OCI-M1 (cell line): ENCODE results near the gene ZCWPW1.

Experiments
- DNase-seq: peaks from one replicate; lab custom pipeline; 2025; lab: John Stamatoyannopoulos, UW

Gene ZCWPW1

DNA sequence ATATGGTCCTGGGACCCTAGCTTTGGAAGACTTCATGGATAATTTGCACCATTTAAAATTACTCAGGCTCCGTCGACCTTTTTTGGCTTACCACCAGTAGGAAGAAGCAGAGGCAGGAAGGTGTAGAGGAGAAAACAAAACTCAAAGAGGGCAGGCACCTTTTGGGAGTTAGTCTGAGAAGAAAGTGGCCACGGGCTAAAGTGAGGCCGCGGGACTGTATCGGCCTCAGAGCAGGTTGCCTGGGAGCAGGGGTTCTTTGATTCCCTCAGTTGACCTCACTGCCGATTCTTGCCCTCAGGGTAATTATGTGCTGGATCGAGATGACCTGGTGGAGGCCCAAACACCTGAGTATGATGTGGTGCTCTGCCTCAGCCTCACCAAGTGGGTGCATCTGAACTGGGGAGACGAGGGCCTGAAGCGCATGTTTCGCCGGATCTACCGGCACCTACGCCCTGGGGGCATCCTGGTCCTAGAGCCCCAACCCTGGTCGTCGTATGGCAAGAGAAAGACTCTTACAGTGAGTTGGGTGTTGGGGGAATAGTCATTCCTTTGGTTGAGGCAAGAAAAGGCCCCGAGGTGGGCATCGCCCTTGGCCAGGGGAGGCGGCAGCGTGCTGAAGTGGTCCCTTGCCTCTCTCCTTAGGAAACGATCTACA lies 4.2 kb upstream of the ZCWPW1 start:
- no peak for DNase-seq

DNA sequence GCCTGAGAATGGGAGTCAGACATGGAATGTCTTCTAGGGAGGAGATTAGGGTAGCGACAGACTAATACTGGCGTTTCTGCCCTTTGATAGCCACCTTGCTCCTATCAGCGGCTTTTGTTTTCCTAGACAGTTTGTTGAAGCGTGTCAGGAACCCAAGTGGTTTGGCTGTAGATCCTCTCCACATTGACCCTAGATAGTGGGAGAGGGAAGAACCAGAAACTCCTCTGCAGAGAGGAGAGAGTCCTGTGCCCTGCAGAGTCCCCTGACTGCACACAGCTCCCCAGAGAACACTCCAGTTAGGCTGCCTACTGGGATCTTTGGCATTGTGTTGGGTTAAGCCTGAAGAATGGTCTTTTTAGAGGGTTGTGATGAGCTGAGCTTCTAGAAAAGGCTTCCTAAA lies 3.5 kb upstream of the ZCWPW1 start:
- no peak for DNase-seq

DNA sequence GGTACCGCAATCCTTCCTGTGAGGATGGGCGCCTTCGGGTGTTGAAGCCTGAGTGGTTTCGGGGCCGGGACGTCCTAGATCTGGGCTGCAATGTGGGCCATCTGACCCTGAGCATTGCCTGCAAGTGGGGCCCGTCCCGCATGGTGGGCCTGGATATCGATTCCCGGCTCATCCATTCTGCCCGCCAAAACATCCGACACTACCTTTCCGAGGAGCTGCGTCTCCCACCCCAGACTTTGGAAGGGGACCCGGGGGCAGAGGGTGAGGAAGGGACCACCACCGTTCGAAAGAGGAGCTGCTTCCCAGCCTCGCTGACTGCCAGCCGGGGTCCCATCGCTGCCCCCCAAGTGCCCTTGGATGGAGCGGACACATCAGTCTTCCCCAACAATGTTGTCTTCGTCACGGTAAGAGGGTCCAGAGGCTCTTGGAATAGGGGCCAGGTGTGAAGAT lies 2.8 kb upstream of the ZCWPW1 start:
- DNase-seq = no peak

DNA sequence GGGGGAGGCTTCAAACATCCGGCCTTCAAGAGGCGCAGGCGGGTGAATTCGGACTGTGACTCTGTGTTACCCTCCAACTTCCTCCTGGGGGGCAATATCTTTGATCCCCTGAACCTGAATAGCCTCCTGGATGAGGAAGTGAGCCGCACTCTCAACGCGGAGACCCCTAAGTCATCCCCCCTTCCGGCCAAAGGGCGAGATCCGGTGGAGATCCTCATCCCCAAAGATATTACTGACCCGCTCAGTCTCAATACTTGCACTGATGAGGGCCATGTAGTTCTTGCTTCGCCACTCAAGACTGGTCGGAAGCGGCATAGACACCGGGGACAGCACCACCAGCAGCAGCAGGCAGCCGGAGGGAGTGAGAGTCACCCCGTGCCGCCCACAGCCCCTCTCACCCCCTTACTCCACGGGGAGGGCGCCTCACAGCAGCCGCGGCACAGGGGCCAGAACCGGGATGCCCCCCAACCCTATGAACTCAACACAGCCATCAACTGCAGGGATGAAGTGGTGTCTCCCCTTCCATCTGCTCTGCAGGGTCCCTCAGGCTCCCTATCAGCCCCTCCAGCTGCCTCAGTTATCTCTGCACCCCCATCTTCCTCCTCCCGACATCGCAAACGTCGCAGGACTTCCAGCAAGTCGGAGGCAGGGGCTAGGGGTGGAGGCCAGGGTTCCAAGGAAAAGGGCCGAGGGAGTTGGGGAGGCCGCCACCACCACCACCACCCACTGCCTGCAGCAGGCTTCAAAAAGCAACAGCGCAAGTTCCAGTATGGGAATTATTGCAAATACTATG lies 2.2 kb upstream of the ZCWPW1 start:
- no peak for DNase-seq

DNA sequence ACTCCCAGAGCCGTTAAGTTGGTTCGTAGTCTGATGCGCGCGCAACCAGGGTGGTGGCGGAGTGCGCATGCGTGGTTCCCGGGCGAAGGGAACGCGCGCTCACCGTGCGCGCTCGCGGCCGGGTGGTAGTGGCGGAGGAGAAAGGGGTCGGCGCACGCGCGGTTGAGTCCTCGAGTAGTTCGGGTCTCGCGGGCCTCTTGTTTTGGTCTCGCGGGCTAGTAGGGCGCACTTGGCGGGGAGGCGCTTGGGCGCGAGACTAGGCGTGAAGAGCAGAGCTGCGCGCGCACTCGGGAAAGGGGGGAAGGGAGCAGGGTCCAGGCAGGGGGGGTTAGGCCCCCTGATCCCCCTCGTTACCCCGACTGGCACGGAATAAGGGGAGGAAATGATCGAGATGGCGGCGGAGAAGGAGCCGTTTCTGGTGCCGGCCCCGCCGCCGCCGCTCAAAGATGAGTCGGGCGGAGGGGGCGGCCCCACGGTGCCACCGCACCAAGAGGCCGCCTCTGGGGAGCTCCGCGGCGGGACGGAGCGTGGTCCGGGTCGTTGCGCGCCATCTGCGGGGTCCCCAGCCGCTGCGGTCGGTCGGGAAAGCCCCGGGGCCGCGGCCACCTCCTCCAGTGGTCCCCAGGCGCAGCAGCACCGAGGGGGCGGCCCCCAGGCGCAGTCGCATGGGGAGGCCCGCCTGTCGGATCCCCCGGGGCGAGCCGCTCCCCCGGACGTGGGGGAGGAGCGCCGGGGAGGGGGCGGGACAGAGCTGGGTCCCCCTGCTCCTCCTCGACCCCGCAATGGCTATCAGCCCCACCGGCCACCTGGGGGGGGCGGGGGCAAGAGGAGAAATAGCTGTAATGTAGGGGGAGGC lies 1.4 kb upstream of the ZCWPW1 start, which contains the start of gene MEPCE:
TSS of gene MEPCE (plus strand) at position 195 of the 856 bp plus-strand sequence. CDS start at position 383, 188 bp downstream.
- peak; percentile 98 for DNase-seq

DNA sequence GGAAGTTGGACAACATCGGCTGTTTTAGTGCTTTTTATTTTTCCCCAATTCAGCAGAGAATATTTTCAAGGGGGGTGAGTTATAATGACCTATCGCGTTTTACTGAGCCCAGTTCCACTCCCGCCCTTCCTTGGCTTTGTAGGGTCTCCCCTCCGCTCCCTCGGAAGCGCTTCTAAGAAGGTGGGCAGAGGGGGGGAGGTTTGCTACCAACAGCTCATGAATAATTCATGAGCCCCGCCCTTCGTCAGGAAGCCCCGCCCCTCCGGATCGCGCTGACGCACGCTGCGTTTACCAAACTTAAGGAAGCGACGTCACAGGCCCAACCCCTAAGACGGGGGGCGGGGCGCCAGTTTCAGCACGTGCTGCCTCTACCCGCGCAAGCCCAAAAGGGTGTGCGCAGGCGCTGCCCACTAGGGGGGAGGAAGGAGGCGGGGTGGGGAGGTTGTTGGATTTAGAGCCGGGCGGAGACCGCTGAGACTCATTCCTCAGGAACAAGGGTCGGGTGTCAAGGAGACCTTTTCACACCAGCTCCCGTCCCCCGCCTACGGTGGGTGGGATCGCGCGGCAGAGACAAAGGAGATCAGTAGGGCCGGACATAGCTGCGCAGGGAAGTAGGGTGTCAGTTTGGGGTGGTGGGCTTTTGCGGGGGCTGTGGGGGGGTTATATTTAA lies 599 bp upstream of the ZCWPW1 start:
- peak; percentile 100 for DNase-seq

DNA sequence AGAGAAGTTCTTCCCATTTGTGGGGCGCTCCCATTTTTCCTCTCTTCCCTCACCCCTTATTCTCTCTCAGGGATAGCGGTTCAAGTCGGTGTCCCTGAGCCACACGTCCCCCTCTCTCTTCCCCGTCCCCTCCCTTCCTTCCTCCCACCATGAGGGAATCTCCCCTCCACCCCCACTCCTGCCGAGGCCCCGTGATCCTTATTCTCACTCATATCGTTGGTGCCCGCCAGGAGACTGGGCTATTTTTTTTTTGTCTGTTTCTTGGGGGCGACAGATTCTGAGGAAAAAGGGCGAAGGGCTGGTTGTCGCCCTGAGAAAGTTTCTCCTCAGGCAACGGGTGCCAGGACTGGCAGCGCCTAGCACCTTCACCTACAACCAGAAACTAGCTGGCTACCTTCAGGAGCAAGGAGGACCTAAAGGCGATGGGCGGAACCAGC lies 723 bp downstream of the ZCWPW1 start:
- no peak for DNase-seq

DNA sequence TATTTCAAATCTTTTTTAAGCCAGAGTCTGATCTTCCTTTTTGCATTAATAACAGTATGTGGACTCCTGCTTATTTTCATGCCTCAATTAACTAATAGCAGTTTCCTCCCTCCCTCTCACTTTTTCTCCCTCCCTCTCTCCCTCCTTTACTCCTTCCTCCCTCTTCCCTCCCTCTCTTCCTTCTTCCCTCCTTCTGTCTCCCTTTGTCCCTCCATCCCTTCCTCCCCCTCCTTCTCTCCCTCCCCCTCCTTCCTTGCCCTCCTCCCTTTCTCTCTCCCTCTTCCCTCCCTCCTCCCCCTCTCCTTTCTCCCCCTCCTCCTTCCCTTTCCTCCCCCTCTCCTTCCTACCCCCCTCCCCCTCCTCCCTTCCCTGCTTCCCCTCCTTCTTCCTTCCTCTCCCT lies 2.0 kb downstream of the ZCWPW1 start:
- no peak for DNase-seq

DNA sequence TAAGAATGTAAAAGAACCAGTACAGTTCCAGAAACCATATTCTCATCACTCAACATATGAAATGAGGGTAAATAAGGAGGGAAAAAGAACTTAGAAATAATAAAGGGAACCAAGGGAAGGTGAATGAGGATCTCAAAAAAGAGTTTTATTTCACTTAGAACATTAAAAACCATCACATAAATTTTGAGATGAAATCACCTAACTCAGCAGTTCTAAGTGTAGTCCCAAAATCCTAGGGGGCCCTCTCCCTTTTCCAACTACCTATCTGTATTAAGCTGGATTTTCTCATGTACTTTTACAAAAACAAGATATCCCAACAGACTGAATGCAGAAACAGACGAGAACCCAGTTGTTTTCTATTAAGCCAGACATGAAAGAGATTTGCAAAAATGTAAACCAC lies 3.2 kb downstream of the ZCWPW1 start:
- no peak for DNase-seq

DNA sequence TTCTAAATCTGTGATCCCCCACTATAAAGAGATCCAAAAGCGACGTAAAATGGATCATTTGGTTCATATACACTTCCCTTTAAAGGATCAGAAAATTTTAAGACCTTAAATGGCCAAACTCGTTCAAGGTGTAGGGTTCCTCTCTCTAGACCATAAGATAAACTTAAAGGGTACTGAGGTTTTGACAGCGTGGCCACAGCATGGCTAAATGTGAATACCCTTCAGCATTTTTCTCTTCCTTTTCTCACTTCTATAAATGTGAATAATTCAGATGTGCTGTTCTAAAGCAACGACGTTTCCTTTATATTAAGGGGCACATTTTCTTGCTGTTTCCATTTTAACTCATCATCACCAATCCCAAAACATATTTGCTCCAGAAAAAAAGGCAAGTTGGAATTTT lies 5.2 kb downstream of the ZCWPW1 start:
- no peak for DNase-seq

DNA sequence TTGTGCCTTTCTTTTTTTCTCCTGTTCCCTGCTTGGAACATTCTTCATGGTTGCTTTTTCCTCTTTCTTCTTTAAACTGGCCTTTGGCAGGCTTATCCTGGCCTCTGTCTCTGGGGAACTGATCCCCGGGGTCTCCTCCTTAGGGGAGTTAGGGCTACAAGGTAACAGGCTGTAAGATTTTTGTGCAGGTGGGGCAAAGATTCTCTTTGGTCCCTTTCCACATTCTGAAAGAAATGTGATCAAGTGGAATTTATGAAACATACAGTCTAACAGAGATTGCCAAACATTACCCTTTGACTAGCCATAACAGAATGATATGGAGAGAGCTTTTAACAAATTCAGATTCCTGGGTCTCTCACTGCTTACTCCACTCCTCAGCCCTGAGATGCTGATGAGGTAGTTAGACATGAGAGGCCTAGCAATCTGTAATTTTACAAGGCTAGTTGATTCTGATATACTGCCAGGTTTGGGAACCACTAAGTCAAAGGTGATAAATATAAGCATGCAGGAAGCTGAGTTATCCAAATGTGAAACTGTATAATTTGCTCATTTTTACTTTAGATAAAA lies 8.8 kb downstream of the ZCWPW1 start:
- DNase-seq = no peak

DNA sequence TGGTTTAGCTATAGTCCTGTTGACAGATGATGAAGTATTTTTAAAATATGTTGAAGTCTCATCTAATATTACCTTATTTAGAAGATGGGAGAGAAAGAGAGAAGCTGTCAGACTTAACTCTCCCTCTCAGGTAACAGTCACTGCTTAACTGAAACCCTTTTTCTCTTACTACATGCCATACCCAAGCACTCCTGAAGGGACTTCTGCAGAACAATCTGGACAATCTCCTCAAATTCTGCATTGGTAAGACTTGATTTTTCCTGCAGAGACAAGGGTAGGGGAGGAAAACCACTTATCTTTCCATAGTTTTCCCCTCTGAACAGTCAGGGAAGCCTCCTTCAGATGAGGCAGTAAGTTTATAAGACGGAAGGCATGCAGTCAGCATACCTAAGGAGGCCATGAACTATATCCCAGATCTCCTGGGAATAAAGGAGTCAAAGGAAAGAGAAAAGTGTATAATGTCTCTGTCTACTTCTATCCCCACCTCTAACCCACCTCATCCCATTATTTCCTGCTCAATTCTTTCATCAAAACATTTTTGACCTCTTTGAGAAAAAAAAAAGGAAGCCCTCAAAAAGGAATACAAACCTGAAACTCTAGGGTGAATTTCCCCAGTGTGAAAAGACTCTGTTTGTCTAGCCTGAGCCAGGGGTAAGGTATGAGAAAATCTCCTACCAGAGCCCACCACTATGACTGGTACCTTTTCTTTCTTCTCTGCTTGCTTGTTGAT lies 9.4 kb downstream of the ZCWPW1 start:
- no peak for DNase-seq

DNA sequence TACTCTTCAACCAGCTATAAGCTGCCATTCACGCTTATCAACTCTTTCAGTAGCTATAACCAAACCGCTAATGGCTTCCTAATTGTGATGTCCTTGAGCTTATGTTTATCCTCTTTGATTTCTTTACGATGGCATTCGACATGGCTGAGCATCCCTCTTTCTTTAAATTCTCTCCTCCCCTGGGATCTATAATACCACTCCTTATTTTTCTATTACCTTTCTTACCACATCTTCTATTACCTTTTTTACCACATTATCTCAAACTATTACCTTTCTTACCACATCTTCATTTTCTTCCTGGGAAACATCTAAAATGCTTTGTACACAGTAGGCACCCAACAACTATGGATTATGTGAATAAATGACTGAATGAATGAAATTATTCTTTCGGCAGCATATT lies 13.1 kb downstream of the ZCWPW1 start:
- no peak for DNase-seq

DNA sequence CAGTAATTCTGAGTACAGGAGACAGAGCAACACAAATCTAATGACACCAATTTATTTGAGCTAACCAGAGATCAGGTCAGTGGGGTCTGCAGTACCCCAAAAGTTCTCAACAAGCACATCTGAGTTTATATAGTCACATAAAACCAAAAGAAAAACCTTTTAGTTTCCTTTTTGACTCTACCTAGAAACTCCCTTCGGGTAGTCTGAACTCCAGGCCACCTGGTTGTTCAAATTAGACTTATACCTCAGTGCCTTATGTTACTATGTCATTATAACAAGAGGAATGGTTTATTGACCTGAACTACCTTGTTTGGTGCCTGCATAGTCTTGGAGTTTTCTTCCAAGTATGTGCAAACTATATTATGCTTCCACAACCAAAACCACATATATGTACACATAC lies 14.6 kb downstream of the ZCWPW1 start:
- no peak for DNase-seq

DNA sequence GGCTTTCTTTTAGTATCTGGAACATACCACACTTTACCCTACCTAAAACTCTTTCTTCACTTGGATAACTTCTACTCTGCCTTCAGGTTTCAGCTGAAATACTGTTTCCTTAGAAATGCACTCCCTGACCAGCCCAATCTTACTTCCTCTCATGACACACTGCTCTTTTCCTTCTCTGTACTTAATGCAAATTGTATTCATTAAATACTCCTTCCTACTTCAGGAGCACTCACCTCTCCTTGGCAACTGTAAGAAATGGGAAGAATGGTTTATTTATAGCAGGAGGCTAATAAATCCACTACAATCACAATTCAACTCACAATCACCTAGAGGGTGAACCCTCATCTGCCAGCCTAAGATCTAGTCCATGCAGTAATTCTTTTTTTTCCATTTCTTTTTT lies 15.2 kb downstream of the ZCWPW1 start:
- no peak for DNase-seq

DNA sequence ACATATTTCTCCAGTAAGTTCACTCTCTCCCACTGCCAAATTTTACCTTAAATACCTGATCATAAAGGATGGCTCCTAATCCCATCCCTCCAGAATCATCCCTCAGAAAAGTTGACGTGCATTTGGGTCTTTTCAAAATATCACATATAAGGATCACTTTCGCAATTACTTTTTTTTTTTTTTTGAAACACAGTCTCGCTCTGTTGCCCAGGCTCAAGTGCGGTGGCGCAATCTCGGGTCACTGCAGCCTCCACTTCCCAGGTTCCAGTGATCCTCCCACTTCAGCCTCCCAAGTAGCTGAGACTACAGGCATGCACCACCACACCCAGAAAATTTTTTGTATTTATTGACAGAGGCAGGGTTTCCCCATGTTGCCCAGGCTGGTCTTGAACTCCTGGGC lies 17.4 kb downstream of the ZCWPW1 start:
- DNase-seq = no peak

DNA sequence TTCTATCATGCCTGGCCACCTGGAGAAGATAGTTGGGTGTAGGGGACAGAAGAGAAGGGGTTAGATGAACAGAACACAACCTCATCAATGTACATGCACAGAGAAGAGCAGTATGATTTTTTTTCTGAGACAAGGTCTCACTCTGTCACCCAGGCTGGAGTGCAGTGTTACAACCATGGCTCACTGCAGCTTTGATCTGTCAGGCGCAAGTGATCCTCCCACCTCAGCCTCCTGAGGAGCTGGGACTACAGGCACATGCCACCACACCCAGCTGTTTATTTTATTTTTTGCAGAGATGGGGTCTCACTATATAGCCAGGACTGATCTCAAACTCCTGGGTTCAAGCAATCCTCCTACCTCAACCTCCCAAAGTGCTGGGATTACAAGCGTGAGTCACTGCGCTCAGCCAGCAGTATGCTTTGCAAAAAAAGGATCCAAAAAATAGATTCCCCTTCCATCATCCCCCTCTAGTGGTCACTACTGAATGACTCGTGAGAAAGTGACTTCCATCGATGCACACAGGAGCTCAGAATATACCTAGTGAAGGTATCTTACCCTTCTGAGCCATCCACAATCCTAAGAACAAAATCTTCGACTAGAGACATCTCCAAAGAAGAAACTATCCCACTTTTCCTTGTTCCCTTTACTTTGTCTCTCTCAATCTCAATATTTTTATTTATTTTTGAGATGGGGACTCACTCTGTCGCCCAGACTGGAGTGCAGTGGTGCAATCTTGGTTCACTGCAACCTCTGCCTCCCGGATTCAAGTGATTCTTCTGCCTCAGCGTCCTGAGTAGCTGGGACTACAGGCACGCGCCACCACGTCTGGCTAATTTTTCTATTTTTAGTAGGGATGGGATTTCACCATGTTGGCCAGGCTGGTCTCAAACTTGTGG lies 21.0 kb downstream of the ZCWPW1 start:
- peak; percentile 90 for DNase-seq

DNA sequence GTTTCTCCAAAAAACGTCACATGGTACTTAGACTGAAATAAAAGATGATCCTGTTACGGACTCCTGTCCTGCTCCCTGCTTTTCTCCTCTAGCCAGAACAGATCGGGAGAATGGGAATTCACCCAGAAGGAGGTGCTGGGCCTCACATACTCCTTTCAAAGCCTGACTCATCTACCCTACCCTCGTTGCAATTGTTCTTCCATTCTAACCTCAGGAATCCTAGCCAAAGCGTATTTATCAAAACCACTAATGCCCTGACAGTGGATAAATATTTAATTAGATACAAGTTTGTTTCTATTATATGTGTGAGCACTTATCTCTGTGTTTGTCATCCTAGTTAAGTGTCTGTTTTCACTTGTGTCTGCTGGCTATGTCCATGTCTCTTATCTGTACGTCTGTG lies 21.7 kb downstream of the ZCWPW1 start:
- no peak for DNase-seq

DNA sequence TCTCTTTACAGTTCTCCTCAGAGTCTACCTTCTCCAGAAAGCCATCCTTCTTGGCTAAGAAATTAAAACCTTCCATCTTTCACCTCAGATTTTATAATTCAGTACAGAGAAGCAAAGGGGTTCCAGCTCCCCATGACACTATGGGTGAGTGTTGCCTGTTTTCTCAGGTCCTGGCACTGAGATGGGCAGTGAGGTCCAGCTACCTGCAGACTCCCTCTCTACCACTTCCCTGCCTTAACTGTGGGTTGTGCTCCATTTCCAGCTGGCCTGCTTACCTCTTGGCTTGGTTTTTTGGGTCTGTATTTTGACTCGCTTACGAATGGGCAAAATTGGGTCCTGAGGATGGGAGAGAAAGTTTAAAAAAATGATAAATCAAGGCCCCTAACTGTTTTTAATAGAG lies 26.3 kb downstream of the ZCWPW1 start:
- no peak for DNase-seq

DNA sequence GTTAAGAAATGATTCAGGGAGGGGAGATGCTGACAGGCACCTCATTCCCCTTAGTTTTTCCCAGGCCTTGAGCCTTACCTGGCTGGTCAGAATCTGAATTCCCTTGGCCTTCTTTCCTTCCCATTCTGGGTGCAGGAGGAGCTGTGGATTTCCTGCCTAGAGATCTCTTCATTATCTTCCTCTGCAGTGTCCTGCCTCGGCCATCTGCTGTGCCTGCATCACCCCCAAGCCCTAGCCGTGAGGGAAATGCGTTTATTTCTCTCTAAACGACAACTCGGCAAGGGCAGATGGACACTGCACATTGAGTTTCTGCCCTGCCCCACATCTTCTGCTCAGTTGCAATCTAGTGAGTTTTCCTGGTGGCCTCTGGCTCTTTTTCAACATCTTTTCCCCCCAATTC lies 26.7 kb downstream of the ZCWPW1 start:
- no peak for DNase-seq
